Stimulated activated memory B cell treated with anti-CD40 and anti-IgM and Interleukin-4, amounts not matched to agents 10 μg/mL and 1 μg/mL and 100 μg/mL, for 72 hours (primary cell): ENCODE data around the gene EXOSC3.
"Not testable (repeated sequence)": the region's sequence is repeated elsewhere in the genome, so short reads cannot be mapped to it uniquely, and the experiment has no call there.

Experiments used
- ATAC-seq: fragments of 150-1000 bp; cut with Tn5 transposase; 2 replicates; pipeline ENCODE4 v1.10.0; 2021
- H3K27ac Mint-ChIP-seq: one replicate; pipeline ENCODE4 v1.8.0; 2022; ENCODE audit warnings: mild to moderate bottlenecking, mixed read lengths
- H3K27me3 Mint-ChIP-seq: one replicate; pipeline ENCODE4 v1.8.0; 2022; ENCODE audit warnings: mixed read lengths
- H3K36me3 Mint-ChIP-seq: one replicate; pipeline ENCODE4 v1.8.0; 2022; ENCODE audit warnings: mixed read lengths
- H3K4me1 Mint-ChIP-seq: one replicate; pipeline ENCODE4 v1.8.0; 2022; ENCODE audit warnings: mixed read lengths
- H3K4me3 Mint-ChIP-seq: one replicate; pipeline ENCODE4 v1.8.0; 2022; ENCODE audit warnings: mild to moderate bottlenecking, moderate library complexity, mixed read lengths
- H3K9me3 Mint-ChIP-seq: one replicate; pipeline ENCODE4 v1.8.0; 2022; ENCODE audit warnings: mixed read lengths

Gene EXOSC3

GRCh38 chr9:37784616-37785483 is at the start of gene EXOSC3:
Gene EXOSC3, minus strand, starts transcription at chr9:37785064. Its CDS starts 20 bp downstream, at chr9:37785044.
- Mint-ChIP-seq H3K4me1 (peaks cover 30% of the 10 kb centered on the region), H3K4me3 (peak within 1 kb of the TSS; percentile 94)
- peak; percentile 94 for ATAC-seq

GRCh38 chr9:37827483-37828165 is 42.8 kb upstream of the EXOSC3 start:
- H3K36me3 Mint-ChIP-seq, result peaks cover 64% of the 10 kb centered on the region
- no peak overlapping the region for H3K27ac Mint-ChIP-seq
- no peak overlapping the region for H3K4me3 Mint-ChIP-seq

More at GRCh38 chr9:37784616-37785483, at the start of gene EXOSC3:
- H3K27me3 Mint-ChIP-seq, result no peaks in the 10 kb centered on the region
- H3K9me3 Mint-ChIP-seq, result no peaks in the 10 kb centered on the region
- H3K36me3 Mint-ChIP-seq, result peaks cover 27% of the 10 kb centered on the region
- H3K27ac Mint-ChIP-seq, result peak within 1 kb of the TSS; percentile 99

DNA sequence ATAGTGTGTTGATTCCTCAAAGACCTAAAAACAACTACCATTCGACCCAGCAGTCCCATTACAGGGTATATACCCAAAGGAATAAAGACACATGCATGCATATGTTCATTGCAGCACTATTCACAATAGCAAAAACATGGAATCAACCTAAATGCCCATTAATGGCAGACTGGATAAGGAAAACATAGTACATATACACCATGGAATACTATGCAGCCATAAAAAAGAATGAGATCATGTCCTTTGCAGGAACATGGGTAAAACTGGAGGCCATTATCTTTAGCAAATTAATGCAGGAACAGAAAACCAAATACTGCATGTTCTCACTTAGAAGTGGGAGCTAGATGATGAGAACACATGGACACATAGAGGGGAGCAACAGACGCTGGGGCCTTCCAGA is 40.3 kb upstream of the EXOSC3 start:
- not testable (repeated sequence) for H3K9me3 Mint-ChIP-seq, H3K4me1 Mint-ChIP-seq, H3K27ac Mint-ChIP-seq, H3K27me3 Mint-ChIP-seq, H3K4me3 Mint-ChIP-seq, ATAC-seq
- H3K36me3 Mint-ChIP-seq, result peaks cover 86% of the 10 kb centered on the region

More at GRCh38 chr9:37827483-37828165, 42.8 kb upstream of the EXOSC3 start:
- Mint-ChIP-seq H3K4me1 (no peaks in the 10 kb centered on the region), H3K9me3 (no peaks in the 10 kb centered on the region), H3K27me3 (no peaks in the 10 kb centered on the region)
- ATAC-seq, result no peak

DNA sequence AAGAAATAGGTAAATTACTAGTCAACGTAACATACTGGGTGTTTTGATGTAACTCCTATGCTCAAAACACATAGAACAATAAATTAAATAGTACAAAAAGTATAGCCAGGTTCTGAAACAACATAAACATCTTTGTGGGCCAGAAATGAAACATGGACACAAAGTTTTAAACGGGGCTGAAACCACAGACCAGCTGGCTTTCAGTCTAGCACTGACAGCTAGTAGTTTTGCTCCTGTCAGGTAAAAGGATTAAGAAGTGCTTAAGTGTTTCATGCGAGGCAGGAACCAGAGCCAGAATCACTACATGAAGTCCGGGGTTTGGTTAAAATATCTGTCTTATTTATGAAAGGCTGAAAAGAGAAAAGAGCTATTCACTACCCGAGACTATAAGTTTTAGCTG is 35.3 kb upstream of the EXOSC3 start:
- no peak overlapping the region for H3K27ac Mint-ChIP-seq
- ATAC-seq, result no peak
- no peaks in the 10 kb centered on the region for H3K27me3 Mint-ChIP-seq
- no peaks in the 10 kb centered on the region for H3K4me1 Mint-ChIP-seq
- no peak overlapping the region for H3K4me3 Mint-ChIP-seq
- no peaks in the 10 kb centered on the region for H3K9me3 Mint-ChIP-seq
- peaks cover 53% of the 10 kb centered on the region for H3K36me3 Mint-ChIP-seq

GRCh38 chr9:37818849-37819248 is 34.0 kb upstream of the EXOSC3 start:
- peaks cover 41% of the 10 kb centered on the region for H3K36me3 Mint-ChIP-seq
- no peak for ATAC-seq
- no peaks in the 10 kb centered on the region for H3K4me1 Mint-ChIP-seq
- no peak overlapping the region for H3K27ac Mint-ChIP-seq
- no peaks in the 10 kb centered on the region for H3K27me3 Mint-ChIP-seq
- H3K9me3 Mint-ChIP-seq, result no peaks in the 10 kb centered on the region
- H3K4me3 Mint-ChIP-seq, result no peak overlapping the region

GRCh38 chr9:37812773-37813379 is 28.0 kb upstream of the EXOSC3 start:
- peaks cover 14% of the 10 kb centered on the region for H3K36me3 Mint-ChIP-seq
- H3K4me1 Mint-ChIP-seq, result peaks cover 6% of the 10 kb centered on the region
- H3K9me3 Mint-ChIP-seq, result no peaks in the 10 kb centered on the region
- no peak overlapping the region for H3K4me3 Mint-ChIP-seq
- H3K27me3 Mint-ChIP-seq, result no peaks in the 10 kb centered on the region
- H3K27ac Mint-ChIP-seq, result no peak overlapping the region
- ATAC-seq, result no peak

GRCh38 chr9:37811906-37812476 is 27.1 kb upstream of the EXOSC3 start:
- H3K4me3 Mint-ChIP-seq, result no peak overlapping the region
- H3K4me1 Mint-ChIP-seq, result peaks cover 6% of the 10 kb centered on the region
- no peak for ATAC-seq
- H3K27me3 Mint-ChIP-seq, result no peaks in the 10 kb centered on the region
- H3K27ac Mint-ChIP-seq, result no peak overlapping the region
- H3K9me3 Mint-ChIP-seq, result no peaks in the 10 kb centered on the region
- peaks cover 14% of the 10 kb centered on the region for H3K36me3 Mint-ChIP-seq

- ATAC-seq, H3K27me3 Mint-ChIP-seq, H3K9me3 Mint-ChIP-seq, H3K4me3 Mint-ChIP-seq, H3K27ac Mint-ChIP-seq: not testable (repeated sequence)
- H3K36me3 Mint-ChIP-seq, result peaks cover 18% of the 10 kb centered on the region
- peaks cover 15% of the 10 kb centered on the region for H3K4me1 Mint-ChIP-seq
Measured at GRCh38 chr9:37809676-37810075, 24.8 kb upstream of the EXOSC3 start.

- no peak overlapping the region for H3K4me3 Mint-ChIP-seq
- H3K27ac Mint-ChIP-seq, result no peak overlapping the region
- H3K9me3 Mint-ChIP-seq, result no peaks in the 10 kb centered on the region
- H3K36me3 Mint-ChIP-seq, result peaks cover 8% of the 10 kb centered on the region
- no peak for ATAC-seq
- peaks cover 34% of the 10 kb centered on the region for H3K4me1 Mint-ChIP-seq
- H3K27me3 Mint-ChIP-seq, result no peaks in the 10 kb centered on the region
Measured at GRCh38 chr9:37806271-37806670, 21.4 kb upstream of the EXOSC3 start.

DNA sequence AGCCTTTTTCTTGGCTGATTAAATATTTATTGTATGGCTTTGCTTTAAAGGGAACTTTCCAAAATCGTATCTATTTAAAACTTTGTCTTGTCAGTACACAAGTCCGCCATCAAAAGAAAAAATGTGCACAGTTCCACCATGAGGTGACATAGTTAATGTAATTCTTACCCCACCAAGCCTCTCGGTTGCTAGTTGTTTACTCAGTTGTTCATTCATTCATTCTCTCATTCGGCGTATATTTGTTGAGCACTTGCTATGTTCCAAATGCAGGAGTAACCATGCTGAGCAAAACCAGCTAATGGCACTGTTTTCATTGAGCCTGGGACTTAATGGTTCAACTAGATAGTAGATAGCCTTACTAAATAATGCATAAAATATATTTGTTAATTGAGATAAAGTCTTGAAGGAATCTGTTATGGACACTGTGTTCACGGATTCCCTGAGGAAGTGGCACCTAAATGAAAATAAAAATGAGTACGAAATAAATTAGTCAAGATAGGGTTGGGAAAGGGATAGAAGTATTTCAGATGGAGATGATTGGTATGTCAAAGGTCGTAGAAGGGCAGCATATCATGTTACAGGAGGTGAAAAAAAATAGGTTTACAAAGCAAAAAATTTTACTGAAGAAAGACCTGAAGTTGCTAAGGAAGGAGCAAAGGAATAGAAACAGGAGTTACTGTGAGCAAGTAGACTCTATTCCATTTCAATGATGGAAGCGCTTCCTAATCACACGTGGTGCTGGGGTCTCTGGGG is 17.3 kb upstream of the EXOSC3 start:
- Mint-ChIP-seq H3K4me1 (peaks cover 50% of the 10 kb centered on the region), H3K36me3 (peaks cover 14% of the 10 kb centered on the region), H3K9me3 (no peaks in the 10 kb centered on the region), H3K27me3 (no peaks in the 10 kb centered on the region), H3K4me3 (peak overlapping the region; percentile 95), H3K27ac (peak overlapping the region; percentile 90)
- no peak for ATAC-seq

DNA sequence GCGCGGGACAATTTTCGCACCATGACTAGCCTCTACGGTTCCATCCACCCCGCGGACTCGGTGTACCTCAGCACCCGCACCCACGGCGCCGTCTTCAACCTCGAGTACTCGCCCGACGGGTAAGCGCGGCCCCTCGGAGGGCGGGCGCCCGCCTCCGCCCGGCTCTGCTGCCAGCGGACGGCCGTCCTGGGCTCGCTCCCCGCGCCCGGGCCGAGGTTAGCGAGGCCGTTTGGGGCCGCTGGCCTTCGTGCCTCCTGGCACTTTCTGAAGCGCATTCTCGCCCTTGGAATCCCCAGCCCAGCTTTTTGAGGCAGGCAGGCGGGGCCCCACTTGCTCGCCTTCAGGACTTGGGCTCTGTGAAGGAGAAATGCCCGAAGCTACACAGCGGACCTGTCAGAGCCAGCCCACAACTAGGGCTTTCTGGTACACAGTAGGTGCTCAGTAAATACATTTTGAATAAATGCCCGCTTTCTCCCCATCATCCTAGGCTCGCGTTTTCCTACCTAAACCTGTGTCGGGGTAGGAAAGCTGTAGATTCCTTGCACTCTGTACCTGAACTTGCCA is 16.5 kb upstream of the EXOSC3 start:
- peak overlapping the region; percentile 95 for H3K4me3 Mint-ChIP-seq
- H3K36me3 Mint-ChIP-seq, result peaks cover 20% of the 10 kb centered on the region
- no peaks in the 10 kb centered on the region for H3K27me3 Mint-ChIP-seq
- H3K4me1 Mint-ChIP-seq, result peaks cover 47% of the 10 kb centered on the region
- peak overlapping the region; percentile 90 for H3K27ac Mint-ChIP-seq
- H3K9me3 Mint-ChIP-seq, result no peaks in the 10 kb centered on the region
- ATAC-seq, result peak; percentile 61

- H3K27ac Mint-ChIP-seq, result peak within 1 kb of the TSS; percentile 90
- peaks cover 45% of the 10 kb centered on the region for H3K4me1 Mint-ChIP-seq
- no peaks in the 10 kb centered on the region for H3K27me3 Mint-ChIP-seq
- H3K4me3 Mint-ChIP-seq, result peak within 1 kb of the TSS; percentile 95
- peak; percentile 96 for ATAC-seq
- H3K9me3 Mint-ChIP-seq, result no peaks in the 10 kb centered on the region
- peaks cover 20% of the 10 kb centered on the region for H3K36me3 Mint-ChIP-seq
Measured at GRCh38 chr9:37800631-37801286, 15.9 kb upstream of the EXOSC3 start, which contains the start of gene DCAF10. Gene DCAF10, plus strand, starts transcription at chr9:37800797. Its CDS starts 70 bp downstream, at chr9:37800867.

DNA sequence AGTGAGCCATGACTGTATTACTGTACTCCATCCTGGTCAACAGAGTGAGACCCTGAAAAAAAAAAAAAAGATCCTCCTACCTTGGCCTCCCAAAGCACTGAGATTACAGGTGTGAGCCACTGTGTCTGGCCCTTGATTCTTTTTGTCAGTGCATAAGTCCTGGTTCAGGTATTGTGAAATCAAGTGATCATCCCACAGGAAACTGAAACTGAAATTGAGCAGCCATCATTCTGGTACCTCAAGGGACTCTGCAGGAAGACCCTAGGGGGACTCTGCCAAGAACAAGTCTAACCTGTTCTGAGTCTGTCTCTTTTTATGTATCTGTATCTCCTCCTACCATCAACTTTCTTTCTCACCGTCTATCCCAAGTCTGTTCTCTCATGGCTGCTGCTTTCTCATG is 13.8 kb upstream of the EXOSC3 start:
- peaks cover 31% of the 10 kb centered on the region for H3K4me1 Mint-ChIP-seq
- H3K36me3 Mint-ChIP-seq, result peaks cover 14% of the 10 kb centered on the region
- H3K4me3 Mint-ChIP-seq, result no peak overlapping the region
- no peaks in the 10 kb centered on the region for H3K9me3 Mint-ChIP-seq
- ATAC-seq, result no peak
- no peaks in the 10 kb centered on the region for H3K27me3 Mint-ChIP-seq
- no peak overlapping the region for H3K27ac Mint-ChIP-seq

GRCh38 chr9:37796232-37796631 is 11.4 kb upstream of the EXOSC3 start:
- Mint-ChIP-seq H3K4me3 (no peak overlapping the region), H3K9me3 (no peaks in the 10 kb centered on the region), H3K27me3 (no peaks in the 10 kb centered on the region), H3K4me1 (peaks cover 15% of the 10 kb centered on the region), H3K27ac (no peak overlapping the region), H3K36me3 (peaks cover 16% of the 10 kb centered on the region)
- ATAC-seq, result no peak
